GM04503 (cell line): ENCODE measurements around the gene RGS3.
"Not testable (repeated sequence)": the region's sequence is repeated elsewhere in the genome, so short reads cannot be mapped to it uniquely, and the experiment has no call there.

Source experiments
- DNase-seq: peaks from one replicate; pipeline ENCODE4 v3.0.0-alpha.2; 2012; ENCODE audit warnings: low read depth

Gene RGS3

DNA sequence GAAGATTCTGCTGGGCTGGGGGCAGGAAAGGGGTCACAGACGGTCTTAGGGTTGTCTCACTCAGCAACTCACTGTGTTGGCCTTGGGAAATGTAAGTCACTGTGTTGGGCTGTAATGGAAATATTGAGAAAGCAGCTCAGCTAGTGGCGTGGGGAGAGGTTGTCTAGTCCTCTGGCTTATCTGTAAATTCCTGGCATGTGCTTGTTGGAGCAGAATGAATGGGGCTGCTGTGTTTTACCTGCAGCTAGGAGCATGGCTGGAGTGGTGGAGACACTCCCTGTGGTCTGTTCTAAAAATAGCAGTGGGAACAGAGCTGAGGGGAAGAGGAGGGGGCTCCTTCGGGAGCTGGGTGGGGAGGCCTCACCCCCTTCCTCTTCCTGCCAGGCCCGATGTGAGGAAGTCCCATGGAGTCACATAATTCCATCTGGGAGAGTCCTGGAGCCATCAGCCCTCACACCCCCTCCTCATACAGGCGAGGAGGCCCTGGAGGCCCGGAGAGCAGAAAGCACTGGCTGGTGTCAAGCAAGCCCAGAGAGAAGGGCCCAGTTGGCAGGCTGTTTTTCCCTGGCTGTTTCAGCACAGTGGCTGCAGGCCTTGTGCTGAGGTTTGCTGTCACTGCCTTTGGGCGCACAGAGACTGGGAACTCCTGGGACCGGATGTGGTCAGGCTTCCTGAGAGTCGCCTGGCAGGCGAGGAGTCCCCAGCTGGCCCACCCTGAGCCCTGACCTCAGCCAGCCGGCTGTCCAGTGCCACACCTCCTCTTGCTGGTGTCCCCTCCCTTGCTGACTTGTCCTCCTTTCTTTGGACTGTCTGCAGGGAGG is 84.9 kb downstream of the RGS3 start:
- DNase-seq = no peak

DNA sequence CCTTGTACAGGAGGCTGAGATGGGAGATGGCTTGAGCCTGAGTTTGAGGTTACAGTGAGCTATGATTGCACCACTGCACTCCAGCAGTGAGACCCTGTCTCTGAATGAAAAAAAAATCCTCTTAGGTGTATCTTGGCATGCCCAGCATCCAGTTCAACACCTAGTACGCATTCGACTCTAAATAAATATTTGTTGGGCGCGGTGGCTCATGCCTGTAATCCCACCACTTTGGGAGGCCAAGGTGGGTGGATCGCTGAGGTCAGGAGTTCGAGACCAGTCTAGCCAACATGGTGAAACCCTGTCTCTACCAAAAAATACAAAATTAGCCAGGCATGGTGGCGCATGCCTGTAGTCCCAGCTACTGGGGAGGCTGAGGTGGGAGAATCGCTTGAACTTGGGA is 86.4 kb downstream of the RGS3 start:
- not testable (repeated sequence) for DNase-seq

DNA sequence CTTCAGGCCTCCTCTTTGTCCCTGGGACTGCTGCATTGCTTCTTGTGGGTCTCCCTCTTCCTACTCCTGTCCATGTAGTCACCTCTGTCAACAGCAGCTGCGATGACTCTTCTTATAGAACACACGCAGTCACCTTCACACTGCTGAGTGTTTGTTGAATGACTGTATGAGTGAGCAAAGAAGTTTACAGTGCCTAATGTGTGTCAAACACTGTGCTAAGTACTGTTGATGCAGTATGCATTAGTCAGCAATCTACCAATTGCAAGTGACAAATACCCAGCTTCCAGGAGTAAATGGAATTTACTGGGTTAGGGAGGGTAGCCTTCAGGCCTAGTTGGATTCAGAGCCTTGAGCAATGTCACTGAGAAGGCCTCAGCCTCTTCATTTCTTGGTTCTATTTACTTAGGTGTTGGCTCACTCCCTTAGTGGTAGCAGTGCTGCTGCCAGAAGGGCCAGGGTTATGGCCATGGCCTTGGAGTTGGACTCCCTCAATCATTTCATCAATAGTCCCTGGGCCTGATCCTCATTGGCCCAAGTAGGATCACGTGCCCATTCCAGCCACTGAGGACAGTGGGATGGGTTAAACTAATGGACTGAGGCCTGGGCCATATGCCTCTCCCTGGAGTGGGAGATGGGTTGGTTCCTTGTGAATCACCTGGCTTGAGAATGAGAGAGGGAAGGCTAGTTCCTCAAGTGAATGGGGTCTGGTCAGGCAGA is 93.5 kb downstream of the RGS3 start:
- no peak for DNase-seq

DNA sequence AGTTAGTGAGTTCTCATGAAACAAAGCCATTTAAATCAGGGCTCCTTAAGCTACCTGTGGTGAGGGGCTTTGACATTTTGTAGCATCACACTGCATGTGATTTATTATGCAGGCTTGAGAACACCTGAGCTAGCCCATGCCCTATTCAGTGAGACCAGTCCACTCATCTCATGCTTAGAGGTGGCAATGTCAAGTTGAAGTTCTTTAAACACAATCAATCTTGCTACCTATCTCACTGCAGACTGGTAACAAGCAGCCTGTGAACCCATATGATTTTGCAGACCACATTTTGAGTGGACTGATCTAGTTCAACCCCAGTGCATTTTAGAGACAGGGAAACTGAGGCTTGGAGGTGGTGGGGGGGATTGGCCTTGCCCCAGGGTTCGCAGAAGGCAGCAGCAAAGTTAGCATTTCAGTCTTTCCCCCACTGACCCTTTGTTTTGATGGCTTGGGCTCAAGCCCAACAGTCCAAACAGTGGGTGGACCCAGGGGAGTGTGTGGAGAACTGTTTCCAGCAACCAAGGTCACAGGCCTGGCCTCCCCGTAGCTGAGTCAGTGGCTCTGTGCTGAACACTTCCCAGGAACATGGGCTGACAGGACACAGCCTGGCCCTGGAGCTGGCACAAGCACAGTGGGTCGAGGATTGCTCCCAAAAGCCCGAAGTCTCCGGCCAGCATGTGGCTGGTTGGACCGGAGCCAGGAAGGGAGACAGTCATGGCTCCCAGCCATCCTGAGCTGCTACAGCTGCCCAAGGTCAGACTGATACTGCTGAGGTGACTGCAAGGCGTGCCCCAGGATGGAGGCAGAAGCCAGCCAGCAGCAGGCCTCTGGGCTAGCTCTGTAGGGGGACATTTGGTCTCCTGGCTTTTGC is 95.3 kb downstream of the RGS3 start:
- no peak for DNase-seq

DNA sequence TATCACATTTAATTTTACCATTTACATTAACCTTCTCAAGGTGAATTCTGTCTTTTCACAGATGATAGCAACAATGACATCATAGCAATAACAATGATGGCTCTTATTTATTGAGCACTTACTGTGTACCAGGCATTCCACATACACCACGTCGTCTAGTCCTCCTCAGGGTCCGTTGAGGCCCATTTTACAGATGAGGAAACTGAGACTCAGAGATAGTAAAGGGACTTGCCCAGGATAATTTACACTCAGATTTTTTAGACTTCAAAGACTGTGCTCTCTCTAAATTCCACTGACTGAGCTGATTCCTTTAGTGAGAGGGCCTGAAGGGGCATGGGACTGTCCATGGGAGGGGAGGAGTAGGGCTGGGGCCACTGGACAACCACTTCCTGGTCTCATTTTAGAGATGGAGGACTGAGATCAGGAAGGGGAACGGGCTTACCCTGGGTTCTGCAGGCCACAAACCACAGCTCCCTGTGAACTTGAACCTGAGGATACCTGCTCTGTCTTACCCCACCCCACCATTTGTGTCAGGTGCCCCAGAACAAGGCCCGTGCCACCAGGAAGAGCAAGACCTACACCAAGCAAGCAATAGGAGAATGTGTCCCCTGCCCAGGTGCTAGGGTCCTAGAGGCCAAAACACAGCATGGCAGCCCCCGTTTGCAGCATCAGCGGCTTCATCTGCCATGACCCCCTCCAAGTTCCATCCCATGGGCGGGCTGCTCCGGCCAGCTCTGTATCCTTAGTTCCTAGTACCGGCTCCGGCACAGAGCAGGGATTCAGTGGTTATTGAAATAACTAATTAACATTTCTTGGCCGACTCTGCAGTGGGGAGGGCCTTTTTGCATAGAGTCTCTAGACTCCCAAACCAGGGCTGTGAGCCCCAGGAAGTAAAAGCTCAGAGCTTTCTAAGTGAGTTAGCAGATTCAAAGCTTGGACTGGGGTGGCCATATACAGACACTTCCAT is 96.6 kb downstream of the RGS3 start:
- no peak for DNase-seq

DNA sequence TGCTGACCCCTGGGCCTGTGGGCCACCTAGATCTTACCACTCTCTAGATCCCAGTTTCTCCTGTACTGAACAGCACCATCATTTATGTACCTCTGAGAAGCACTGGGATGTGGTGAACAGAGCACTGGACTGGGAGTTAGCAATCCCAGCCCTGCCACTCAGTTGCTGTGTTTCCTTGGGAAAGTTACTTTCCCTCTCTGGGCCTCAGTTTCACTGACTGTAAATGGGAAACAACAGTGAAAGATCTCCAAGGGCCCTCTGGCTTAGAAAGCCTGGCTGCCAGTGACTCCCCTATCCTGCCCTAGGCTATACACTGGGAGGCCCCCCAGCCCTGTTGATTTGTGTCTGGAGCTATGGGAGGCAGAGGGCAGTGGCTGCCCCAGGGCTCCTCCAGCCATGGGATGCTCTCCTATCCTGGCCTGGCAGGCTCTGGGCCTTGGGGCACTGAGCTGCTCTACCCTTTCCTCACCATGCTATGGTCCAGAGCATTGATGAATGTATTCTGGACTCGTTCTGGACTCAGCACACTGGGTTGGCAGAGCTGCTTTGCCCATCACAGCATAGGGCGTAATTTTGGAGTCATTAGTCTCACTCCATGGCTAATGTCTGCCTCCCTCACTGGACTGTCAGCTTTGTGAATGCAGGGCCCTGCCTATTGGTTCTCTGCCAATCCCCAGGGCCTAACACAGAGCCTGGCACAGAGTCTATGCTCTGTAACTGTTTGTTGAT is 99.3 kb downstream of the RGS3 start:
- no peak for DNase-seq

DNA sequence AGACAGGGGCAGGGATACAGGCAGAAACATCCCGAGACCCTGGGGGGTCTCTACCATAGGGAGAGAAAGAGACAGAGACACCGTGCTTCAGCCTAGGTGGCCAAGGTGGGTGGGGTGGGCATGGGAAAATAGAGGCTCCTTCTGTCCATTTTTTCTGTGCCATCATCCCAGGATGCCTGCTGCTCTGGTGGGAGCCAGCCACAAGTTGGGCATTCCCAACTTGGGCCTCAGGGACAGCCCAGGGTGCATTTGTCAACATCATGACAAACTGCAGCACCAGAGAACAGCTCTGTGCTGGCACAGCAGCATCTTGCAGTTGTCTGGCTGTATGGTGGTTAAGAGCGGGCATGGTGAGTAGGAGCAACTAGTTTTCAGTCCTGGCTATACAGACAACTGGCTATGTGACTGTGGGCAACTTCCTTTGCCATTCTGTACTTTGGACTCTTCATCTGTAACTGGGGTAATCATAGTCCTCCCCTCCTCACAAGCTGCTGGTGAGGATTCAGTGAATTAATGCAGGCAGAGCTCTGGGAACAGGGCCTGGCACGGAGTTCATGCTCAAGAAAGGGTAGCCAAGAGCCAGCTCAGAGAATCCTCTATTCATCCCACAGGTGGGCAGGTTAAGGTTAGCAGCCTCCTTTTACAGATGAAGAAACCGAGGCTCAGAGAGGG is 100.4 kb downstream of the RGS3 start:
- no peak for DNase-seq

DNA sequence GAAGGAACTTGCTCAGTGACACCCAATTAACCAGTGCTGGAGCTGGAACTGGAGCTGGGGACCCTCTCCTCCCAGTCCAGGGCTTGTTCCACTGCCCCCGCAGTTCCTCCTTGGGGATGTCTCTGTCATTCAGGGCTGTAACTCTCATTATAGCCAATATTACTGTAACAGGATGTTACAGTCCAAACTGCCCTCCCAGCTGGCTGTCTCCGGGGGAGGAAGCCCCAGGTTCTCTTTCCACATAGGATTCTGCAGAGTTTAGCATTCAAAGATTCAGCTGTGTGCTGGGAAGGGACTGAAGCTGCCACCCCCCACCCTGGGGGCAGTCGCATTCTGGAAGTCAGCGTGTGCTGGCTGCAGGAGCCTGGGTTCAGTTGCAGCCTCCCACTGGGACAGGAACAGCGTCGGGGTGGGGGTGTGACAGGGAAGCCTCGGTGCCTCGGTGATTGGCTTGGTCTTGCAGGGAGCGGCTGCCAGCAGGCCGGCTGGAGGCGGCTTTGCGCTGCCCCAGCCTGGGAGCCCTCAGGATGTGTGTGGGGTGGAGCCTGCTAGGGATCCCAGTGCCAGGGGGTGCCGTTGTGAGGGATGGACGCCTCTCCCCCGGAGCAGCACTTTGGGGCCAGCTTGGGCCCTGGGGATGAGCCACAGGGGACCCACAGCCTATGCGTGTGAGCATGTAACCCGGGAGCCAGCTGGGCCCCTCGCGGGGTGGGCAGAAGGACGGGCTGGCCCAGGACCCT is 101.1 kb downstream of the RGS3 start:
- no peak for DNase-seq

DNA sequence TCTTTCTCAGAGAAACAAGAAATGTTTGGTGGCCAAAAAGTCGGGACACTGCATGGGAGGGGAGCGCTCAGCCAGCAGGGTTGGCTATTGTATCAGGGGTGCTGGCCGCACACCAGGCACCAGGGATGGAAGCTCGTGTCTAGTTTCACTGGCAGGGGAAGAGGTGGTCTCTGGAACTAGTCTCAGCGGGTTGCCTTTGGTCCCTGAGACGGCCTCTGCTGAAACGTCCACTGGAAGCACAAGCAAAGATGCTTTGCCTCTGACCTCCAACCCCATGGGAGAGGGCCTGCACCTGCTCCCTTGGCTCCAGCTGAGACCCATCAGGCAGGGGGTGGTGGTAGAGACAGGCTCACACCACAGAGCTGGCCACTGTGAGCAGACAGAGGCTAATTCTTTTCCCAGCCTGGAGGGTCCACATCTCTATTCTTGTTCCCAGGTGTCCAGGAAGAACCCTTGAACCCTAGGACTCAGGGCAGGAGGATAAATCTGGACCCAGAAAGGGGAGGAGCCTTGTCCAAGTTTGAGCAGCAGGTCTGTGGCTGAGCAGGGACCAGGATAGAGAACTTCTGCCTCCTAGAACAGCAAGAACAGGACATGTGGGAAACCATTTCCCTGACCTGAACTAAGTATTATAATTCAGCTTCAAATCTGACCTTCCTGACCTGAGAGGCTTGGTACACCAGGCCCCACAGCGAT is 102.6 kb downstream of the RGS3 start:
- DNase-seq = no peak

DNA sequence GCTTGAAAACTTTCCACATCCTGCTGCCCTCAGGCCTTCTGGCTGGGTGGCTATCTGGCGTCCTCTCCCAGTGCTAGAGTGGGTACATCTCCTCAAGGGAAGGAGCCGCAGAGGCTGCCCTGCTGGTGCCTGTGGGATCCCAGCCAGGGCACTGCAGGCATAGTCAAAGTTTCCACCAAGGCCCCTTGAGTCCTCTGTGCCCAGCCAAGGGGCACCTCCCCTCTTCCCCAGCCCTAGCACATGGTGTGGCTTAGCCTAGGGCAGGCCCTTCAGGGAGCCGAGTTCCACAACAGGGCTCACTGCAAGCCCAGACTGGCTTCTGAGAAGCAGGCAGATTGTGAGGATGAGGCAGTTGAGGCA is 103.2 kb downstream of the RGS3 start:
- no peak for DNase-seq

DNA sequence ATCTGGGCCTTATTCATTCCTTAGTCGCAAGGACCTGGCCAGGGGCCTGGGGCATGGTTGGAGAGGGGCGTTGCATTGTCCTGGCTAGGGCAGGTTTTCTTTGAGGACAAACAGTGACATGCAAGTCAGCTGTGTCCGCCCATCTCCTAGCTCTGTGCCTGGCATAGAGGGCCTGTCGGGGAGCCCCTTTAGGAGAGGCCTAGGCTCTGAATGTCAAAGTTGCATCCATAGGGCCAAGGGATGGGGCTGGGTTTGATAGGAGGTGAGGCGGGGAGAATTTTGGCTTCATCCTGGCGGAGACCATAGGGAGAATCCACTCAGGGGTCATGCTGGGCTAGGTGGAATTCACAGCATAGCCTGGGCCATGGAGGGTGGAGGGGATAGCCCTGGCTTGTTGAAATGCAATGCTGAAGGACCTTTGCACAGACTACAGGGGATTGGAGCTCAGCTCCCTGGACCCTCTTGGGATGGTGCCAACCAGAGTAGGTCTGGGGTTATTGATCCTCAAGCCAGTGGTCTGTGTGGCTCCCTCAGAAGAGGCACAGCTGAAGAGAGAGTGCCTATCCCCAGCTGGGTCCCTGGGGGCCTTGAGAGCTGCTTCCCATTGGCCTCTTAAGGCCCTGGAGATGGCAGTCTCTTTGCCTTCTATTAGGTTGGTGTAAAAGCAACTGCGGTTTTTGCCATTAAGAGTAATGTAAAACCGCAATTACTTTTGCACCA is 104.0 kb downstream of the RGS3 start:
- DNase-seq = no peak

DNA sequence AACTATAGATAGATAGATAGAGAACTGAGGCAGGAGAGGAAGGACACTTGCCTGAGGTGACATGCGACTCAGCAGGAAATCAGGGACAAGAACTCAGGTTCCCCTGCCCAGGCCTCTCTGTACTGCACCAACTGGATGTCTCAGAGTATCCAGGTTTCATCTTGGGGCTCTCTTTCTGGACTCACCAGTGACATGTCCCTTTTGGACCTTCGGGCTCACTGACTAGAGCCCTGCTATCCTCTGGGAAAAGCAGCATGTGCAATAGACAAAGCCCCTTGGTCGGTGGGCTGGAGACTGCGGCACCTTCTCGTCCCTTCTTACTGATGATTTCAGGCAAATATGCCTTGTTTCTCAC is 104.5 kb downstream of the RGS3 start:
- DNase-seq = no peak

DNA sequence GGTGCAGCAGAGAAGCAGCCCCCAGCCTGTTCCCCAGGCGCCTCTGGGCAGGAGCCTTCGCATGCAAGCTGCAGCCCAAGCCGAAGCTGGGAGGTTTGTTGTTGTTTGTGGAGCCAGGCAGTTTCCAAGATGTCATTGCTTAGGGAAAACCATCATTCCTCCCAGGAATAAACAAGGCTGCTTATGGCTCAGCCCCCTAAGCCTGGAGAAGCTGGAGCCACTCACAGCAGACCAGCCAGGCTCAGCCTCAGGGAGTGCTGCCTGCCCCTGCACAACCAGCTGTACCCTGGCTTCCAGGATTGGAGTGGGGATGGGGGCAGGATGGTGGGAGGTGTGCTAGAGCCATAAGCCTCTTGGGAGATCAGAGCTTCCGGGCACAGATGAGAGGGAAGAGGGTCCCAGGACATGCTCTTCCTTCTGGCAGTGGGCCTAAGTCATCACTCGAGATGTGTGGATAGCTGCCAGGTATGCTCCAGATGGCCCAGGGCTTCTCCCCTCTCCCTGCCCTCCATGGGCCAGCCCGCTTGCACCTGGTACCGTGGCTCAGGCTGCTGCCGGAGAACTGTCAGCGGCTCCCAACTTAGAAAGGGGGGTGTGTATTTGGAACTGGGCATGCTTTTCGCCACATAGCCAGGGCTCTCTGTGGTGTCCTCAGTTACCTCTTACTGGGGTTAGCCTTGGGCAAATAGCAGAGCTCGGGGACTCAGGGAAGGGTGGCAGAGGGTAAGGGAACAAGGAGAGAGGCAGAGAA is 105.2 kb downstream of the RGS3 start:
- DNase-seq = no peak

DNA sequence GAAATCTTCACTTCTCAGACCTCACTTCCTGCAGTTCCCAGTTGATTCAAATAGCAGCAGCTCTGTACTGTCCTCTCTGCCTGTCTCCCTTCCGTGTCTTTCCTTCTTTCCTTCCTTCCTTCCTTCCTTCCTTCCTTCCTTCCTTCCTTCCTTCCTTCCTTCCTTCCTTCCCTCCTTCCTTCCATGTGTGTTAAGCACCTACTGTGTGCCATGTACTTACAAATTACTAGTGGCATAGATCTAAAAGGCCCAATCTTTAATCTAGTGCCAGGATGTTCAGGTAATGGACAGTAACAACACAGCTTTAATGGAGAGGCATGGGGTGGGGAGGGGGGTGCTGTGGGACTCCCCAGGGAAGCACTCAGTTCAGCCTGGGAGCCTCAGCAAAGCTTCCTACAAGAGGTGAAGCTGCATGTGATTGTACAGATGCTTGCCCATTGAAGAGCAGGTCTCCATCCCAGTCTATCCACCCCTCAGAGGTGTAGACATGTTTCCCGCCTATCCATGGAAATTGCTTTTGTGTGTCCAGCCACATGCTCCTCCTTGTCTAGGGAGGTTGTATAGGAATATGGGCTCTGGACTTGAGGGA is 106.0 kb downstream of the RGS3 start:
- DNase-seq = no peak

DNA sequence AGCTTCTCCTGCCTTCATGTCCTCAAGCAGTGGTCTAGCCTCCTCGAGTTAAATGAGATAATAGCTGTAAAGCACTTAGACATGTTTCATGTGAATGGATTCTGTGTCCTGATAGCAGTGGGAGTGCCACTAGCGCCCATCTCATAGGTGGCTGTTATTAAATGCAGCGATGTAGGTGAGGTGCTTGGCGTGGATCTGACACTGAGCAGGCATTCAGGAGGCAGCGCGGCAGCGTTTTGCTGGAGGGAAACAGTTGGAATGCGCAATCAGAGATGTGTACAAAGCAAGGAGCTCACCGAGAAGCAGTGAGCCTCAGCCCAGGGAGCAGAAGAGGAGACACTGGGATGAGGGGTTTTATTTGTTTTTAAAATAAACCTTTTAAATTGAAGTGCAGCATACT is 106.6 kb downstream of the RGS3 start:
- no peak for DNase-seq

DNA sequence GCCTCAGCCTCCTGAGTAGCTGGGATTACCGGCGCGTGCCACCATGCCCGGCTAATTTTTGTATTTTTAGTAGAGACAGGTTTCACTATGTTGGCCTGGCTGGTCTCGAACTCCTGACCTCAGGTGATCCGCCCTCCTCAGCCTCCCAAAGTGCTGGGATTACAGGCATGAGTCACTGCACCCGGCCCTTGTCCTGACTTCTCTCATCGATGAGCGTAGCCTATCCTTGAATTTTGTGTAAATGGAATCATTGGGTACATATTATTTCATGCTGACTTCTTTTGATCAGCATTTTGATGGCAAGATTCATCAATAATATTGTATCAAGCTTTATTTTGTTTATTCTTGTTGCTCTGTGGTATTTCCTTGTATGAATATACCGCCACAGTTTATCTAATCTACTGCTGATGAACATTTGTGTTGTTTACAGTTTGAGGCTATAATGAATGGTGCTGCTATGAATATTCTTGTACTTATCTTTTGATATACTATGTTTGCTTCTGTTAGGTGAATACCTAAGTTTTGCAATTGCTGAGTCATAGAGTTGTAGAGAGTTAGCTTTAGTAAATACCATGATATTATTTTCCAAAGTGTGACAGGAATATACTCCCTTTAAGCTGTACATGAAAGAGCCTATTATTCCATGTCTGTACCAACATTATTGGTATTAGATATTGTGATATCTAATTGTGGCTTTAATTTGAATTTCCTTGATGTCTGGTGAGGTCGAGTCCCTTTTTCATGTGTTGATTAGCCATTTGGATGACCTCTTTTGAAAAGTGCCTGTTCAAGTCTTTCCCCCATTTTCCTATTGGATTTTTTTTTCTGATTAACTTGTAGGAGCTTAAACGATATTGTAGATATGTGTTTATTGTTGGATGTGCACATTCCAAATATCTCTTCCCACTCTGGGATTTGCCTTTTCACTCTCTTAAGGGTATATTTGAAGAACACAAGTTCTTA is 107.5 kb downstream of the RGS3 start:
- DNase-seq = no peak
